Tibial nerve (tissue), 3 donors: ENCODE measurements around the gene PRODH2.

Experiments
- CTCF ChIP-seq, 5 experiments: fragments of 200-600 bp in 3 of 5; fragments of 450-650 bp in 2 of 5; sonication (generic) in 3 of 5; IDR thresholded peaks; one replicate each; pipeline ENCODE4 v1.5.1; 2016 to 2019; ENCODE audit warnings: antibody characterized with exemption in 5 of 5, mild to moderate bottlenecking in 3 of 5, moderate library complexity in 2 of 5
- POLR2A ChIP-seq, 2 donors: fragments of 450-650 bp; IDR thresholded peaks; one replicate each; pipeline ENCODE4 v1.6.1; 2017; ENCODE audit warnings: antibody characterized with exemption in 2 of 2, mild to moderate bottlenecking in 2 of 2, moderate library complexity in 2 of 2

GRCh38 chr19:35859414-35859813, 46.8 kb upstream of the PRODH2 start:
- TF ChIP-seq POLR2A (IDR thresholded peaks at IDR 0.05) (no peak), CTCF (IDR thresholded peaks at IDR 0.05) (no peak)
